Fibroblast of pulmonary artery (primary cell): ENCODE data around the gene ZNF598.

Experiments
- DNase-seq: peaks from one replicate; pipeline ENCODE4 v3.0.0-alpha.2; 2010; ENCODE audit warnings: low read depth
- H3K4me3 ChIP-seq: replicated peaks from 2 replicates; pipeline ENCODE4 v1.5.1; 2011; ENCODE audit warnings: low read depth, mild to moderate bottlenecking, control low read depth, low read length, moderate library complexity
- TF ChIP-seq, protein P1 (sequence below): IDR thresholded peaks from 2 replicates; pipeline ENCODE4 v1.5.1; 2011; ENCODE audit warnings: mild to moderate bottlenecking, control low read depth, low read length, inconsistent platforms; ENCODE audit errors: missing control alignments

ZNF598 gene

GRCh38 chr16:2045965-2046892 lies 36.6 kb upstream of the ZNF598 start:
- no peak overlapping the region for H3K4me3 ChIP-seq
- TF ChIP-seq, protein P1, sequence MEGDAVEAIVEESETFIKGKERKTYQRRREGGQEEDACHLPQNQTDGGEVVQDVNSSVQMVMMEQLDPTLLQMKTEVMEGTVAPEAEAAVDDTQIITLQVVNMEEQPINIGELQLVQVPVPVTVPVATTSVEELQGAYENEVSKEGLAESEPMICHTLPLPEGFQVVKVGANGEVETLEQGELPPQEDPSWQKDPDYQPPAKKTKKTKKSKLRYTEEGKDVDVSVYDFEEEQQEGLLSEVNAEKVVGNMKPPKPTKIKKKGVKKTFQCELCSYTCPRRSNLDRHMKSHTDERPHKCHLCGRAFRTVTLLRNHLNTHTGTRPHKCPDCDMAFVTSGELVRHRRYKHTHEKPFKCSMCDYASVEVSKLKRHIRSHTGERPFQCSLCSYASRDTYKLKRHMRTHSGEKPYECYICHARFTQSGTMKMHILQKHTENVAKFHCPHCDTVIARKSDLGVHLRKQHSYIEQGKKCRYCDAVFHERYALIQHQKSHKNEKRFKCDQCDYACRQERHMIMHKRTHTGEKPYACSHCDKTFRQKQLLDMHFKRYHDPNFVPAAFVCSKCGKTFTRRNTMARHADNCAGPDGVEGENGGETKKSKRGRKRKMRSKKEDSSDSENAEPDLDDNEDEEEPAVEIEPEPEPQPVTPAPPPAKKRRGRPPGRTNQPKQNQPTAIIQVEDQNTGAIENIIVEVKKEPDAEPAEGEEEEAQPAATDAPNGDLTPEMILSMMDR: no peak
- DNase-seq: no peak

GRCh38 chr16:2044541-2044940 lies 34.9 kb upstream of the ZNF598 start:
- H3K4me3 ChIP-seq: no peak overlapping the region
- TF ChIP-seq, protein P1: no peak
- DNase-seq: no peak

- TF ChIP-seq, protein P1: no peak
- no peak for DNase-seq
Observed at GRCh38 chr16:2043667-2044451, 34.2 kb upstream of the ZNF598 start.

GRCh38 chr16:2042986-2043666 lies 33.5 kb upstream of the ZNF598 start:
- TF ChIP-seq, protein P1: no peak
- H3K4me3 ChIP-seq: no peak overlapping the region
- DNase-seq: no peak

More at GRCh38 chr16:2043667-2044451, 34.2 kb upstream of the ZNF598 start:
- H3K4me3 ChIP-seq: no peak overlapping the region

DNA sequence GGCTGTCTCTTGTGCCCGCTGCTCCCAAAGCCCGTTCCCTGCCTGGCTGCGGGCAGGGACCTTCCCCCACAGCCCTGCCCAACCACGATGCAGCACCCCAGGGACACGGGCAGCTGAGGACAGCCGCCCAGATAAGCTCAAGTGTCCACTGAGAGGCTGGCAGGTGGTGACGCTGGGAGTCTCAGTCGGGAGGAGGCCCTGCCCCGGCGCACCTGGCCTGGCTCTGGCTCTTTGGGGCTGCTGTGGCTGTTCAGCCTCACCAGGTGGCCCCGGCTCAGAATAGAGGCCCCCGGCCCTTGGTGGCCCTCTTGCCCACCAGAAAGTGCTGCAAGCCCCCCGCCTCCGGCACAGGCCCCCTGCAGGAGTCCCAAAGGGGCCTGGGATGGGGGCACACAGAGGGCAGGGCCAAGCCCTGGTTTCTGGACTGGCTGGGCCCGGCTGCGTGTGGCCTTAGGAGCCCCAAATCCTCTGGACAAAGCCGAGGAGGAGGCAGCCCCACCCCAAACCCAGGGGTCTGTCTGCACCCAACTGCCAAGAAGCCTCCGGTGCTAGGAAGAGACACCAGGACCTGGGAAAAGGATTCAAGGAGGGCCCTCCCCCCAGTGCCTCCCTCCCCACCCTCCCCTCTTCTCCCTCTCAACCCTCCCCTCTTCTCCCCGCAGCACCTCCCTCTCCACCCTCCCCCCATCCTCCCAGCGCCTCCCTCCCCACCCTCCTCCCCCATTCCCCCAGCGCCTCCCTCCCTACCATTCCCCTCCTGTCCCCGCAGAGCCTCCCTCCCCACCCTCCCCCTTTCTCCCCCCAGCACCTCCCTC lies 32.8 kb upstream of the ZNF598 start:
- H3K4me3 ChIP-seq: no peak overlapping the region

More for the DNA sequence above, 32.8 kb upstream of the ZNF598 start:
- TF ChIP-seq, protein P1: no peak
- DNase-seq: no peak
